ENCODE results near the gene RAPH1.

RAPH1 gene, protein sequence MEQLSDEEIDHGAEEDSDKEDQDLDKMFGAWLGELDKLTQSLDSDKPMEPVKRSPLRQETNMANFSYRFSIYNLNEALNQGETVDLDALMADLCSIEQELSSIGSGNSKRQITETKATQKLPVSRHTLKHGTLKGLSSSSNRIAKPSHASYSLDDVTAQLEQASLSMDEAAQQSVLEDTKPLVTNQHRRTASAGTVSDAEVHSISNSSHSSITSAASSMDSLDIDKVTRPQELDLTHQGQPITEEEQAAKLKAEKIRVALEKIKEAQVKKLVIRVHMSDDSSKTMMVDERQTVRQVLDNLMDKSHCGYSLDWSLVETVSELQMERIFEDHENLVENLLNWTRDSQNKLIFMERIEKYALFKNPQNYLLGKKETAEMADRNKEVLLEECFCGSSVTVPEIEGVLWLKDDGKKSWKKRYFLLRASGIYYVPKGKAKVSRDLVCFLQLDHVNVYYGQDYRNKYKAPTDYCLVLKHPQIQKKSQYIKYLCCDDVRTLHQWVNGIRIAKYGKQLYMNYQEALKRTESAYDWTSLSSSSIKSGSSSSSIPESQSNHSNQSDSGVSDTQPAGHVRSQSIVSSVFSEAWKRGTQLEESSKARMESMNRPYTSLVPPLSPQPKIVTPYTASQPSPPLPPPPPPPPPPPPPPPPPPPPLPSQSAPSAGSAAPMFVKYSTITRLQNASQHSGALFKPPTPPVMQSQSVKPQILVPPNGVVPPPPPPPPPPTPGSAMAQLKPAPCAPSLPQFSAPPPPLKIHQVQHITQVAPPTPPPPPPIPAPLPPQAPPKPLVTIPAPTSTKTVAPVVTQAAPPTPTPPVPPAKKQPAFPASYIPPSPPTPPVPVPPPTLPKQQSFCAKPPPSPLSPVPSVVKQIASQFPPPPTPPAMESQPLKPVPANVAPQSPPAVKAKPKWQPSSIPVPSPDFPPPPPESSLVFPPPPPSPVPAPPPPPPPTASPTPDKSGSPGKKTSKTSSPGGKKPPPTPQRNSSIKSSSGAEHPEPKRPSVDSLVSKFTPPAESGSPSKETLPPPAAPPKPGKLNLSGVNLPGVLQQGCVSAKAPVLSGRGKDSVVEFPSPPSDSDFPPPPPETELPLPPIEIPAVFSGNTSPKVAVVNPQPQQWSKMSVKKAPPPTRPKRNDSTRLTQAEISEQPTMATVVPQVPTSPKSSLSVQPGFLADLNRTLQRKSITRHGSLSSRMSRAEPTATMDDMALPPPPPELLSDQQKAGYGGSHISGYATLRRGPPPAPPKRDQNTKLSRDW

DNA sequence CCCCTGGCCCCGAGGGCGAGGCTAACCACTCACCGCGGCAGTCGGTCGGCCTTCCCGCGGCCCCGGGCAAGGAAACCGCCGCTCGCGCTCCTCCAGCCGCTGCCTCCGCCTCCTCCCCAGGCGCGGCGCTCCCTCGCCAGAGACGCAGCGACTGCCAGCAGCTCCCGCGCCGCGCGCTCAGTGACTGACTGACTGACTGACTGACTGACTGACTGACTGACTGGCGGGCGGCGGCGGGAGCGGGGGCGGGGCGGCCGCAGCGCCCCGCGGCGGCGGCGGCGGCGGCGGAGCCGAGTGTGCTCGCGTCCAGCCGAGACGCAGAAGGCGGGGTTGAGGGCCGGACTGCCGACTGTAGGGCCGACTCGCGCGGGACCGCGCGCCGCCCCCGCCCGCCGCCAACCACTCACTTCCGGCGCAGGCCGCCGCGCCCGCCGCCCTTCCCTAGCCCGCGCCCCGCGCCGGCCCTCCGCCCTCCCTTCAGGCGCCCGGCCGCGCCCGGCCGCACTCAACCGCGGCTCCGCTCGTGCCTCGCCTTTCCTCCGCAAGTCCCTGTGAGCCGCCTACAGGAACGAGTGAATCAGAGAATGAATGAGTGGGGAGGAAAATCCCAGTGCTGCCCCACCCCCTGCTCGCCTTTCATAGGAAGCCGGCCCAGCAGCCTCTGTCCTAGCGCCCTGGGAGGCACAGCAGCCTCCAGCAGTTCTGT lies at the start of gene RAPH1:
Gene RAPH1, minus strand, starts transcription at position 224 of the 706 bp plus-strand sequence. CDS start 39,948 bp downstream, outside the sequence.
- peak within 1 kb of the TSS; percentile 56 for H3K4me3 ChIP-seq (ENCODE audit: low read depth, low read length)
- TF ChIP-seq, protein P1, sequence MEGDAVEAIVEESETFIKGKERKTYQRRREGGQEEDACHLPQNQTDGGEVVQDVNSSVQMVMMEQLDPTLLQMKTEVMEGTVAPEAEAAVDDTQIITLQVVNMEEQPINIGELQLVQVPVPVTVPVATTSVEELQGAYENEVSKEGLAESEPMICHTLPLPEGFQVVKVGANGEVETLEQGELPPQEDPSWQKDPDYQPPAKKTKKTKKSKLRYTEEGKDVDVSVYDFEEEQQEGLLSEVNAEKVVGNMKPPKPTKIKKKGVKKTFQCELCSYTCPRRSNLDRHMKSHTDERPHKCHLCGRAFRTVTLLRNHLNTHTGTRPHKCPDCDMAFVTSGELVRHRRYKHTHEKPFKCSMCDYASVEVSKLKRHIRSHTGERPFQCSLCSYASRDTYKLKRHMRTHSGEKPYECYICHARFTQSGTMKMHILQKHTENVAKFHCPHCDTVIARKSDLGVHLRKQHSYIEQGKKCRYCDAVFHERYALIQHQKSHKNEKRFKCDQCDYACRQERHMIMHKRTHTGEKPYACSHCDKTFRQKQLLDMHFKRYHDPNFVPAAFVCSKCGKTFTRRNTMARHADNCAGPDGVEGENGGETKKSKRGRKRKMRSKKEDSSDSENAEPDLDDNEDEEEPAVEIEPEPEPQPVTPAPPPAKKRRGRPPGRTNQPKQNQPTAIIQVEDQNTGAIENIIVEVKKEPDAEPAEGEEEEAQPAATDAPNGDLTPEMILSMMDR (IDR thresholded peaks at IDR 0.05; ENCODE audit: insufficient read depth, low read depth, low read length, missing control alignments), result no peak
- DNase-seq (ENCODE audit: low read depth), result peak; percentile 57

DNA sequence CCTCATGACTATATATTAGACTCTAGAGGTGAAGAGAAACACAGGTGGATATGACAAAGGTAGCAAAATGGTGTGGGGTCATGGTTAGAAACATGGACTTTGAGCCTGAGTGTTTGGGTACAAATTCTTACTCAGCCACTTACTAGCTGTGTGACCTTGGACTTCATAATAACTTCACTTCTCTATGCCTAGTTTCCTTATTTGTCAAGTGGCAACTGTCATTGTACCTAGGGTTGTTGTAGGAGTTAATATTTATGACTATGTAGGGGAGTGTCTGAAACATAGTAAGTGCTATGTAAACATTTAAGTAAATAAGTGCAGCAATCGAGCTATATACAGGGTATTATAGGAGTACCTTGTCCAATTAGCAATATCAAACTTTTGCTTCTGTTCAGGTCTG lies 49.7 kb upstream of the RAPH1 start:
- no peak for DNase-seq (ENCODE audit: low read depth)
- TF ChIP-seq, protein P1 (IDR thresholded peaks at IDR 0.05; ENCODE audit: insufficient read depth, low read depth, low read length, missing control alignments), result no peak
- no peak overlapping the region for H3K4me3 ChIP-seq (ENCODE audit: low read depth, low read length)

DNA sequence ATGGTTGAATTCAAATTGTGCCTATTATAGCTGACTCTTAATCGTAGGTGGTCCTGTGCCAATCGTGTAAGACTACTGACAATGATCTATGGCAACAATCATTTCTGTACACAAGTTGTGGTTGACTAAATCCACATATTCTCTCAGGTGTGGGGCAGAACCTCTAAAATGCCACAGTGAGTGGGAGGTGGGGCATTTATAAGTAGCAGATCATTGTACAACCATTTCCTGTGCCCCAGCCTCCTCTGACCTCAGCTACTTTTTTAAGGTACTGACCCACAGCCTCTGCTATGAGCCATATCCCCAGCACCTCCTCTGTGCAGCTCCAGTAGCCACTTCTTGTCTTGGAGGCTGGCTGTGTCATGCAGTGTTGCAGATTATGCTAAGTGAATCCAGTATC lies 48.6 kb upstream of the RAPH1 start:
- no peak overlapping the region for H3K4me3 ChIP-seq (ENCODE audit: low read depth, low read length)
- DNase-seq (ENCODE audit: low read depth), result peak; percentile 55
- TF ChIP-seq, protein P1 (IDR thresholded peaks at IDR 0.05; ENCODE audit: insufficient read depth, low read depth, low read length, missing control alignments), result no peak

DNA sequence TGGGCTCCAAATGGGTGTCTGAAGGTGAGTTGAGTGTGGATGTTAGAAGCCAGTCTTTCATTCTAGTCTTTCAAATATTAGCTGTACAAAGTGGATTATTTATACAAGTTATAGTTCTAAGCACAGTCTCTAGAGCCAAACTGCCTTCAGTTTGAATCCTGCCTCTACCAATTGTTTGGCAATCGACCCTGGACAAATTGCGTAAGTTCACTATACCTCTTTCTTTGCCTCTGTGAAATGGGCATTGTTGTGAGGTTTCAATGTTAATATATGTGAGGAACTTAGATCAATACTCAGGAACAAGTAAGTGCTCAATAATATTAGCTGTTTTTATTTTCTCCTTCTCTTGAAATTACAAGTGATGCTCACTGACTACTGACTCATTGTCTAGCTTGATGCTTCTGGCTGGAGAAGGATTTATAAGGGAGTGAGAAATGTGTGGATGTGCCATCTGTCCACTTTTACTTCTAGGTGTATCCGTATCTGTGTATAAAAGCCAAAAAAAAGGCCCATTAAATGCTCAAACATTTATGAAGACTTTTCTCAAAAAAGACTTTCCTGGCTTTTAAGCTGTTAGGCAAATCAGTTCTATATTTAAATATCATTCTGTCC lies 48.1 kb upstream of the RAPH1 start:
- TF ChIP-seq, protein P1 (IDR thresholded peaks at IDR 0.05; ENCODE audit: insufficient read depth, low read depth, low read length, missing control alignments), result no peak
- no peak overlapping the region for H3K4me3 ChIP-seq (ENCODE audit: low read depth, low read length)
- DNase-seq (ENCODE audit: low read depth), result no peak

DNA sequence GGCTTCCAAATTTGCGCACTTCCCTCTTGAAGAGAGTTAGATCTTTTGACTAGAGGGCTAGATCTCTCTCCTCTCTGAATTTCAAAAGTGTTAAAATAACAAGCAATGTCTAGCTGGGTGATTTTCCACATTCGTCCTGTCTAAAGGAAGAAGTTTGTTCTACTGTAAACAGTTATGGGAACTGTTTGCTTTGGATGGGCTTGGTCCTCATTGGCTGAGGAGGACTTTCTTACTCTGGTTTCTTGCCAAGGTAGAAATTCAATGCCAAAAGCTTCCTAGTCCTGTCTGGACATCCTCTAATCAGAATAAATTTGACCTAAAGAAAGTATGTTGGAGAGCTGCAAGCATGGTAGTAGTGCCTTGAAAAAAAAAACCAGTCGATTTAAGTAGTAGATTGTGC lies 47.4 kb upstream of the RAPH1 start:
- TF ChIP-seq, protein P1 (IDR thresholded peaks at IDR 0.05; ENCODE audit: insufficient read depth, low read depth, low read length, missing control alignments), result no peak
- H3K4me3 ChIP-seq (ENCODE audit: low read depth, low read length), result no peak overlapping the region
- no peak for DNase-seq (ENCODE audit: low read depth)

DNA sequence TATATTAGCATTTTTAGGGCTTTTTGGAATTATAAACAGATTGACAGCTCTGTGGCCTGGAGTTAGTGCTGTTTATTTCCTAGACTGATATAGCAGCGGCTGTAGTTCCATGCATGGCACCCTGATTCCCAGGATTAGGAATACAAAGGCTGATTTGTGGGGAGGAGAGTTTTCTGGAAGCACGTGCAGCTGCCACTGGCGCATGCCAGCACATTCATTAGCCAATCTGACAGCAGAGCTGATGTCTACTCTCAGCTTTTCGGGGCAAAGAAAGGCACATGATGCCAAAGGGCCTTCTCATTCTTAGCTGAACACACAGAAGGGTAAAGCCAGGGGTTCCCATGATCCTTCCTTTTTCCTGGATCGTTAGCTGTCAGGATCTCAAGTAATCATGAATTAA lies 45.7 kb upstream of the RAPH1 start:
- no peak for DNase-seq (ENCODE audit: low read depth)
- no peak overlapping the region for H3K4me3 ChIP-seq (ENCODE audit: low read depth, low read length)
- TF ChIP-seq, protein P1 (IDR thresholded peaks at IDR 0.05; ENCODE audit: insufficient read depth, low read depth, low read length, missing control alignments), result no peak

Data from GM12865 (cell line).